Thoracic aorta (tissue), 2 donors: Measurements from ENCODE around the gene TESMIN. TPM values are rescaled to one million over a fixed set of nuclear protein-coding genes. Genes with fewer than 3 reads are reported as not detected.

Experiments used
- ATAC-seq: fragments of 150-250 bp; one replicate; pipeline ENCODE4 v1.8.0; 2017; ENCODE audit warnings: low read depth; ENCODE audit not compliant: insufficient number of reproducible peaks, low FRiP score
- DNase-seq: peaks from one replicate; pipeline ENCODE4 v3.0.0-alpha.2; 2020; ENCODE audit warnings: low spot score
- H3K27ac ChIP-seq, 2 donors: fragments of 200-600 bp; sonication (generic); 1 replicate in 1 of 2; 2 replicates in 1 of 2; pipeline ENCODE4 v1.5.1; 2016; ENCODE audit warnings: mild to moderate bottlenecking in 2 of 2, moderate library complexity in 2 of 2
- H3K27me3 ChIP-seq: fragments of 200-600 bp; sonication (generic); replicated peaks from 2 replicates; pipeline ENCODE4 v1.6.0; 2016; ENCODE audit warnings: mild to moderate bottlenecking; ENCODE audit not compliant: insufficient read depth
- H3K36me3 ChIP-seq: fragments of 200-600 bp; sonication (generic); one replicate; pipeline ENCODE4 v1.5.1; 2016
- H3K4me1 ChIP-seq, 2 donors: fragments of 200-600 bp; sonication (generic); 1 replicate in 1 of 2; 2 replicates in 1 of 2; pipeline versions ENCODE4 v1.5.1 to v1.6.0; 2016; ENCODE audit warnings: low read depth in 2 of 2, mild to moderate bottlenecking in 1 of 2; ENCODE audit not compliant: control insufficient read depth in 1 of 2
- H3K4me3 ChIP-seq: fragments of 200-600 bp; sonication (generic); 2 replicates; pipeline ENCODE4 v1.5.1; 2016; ENCODE audit warnings: mild to moderate bottlenecking
- H3K9me3 ChIP-seq: fragments of 200-600 bp; sonication (generic); 2 replicates; pipeline ENCODE4 v1.5.1; 2016
- CTCF ChIP-seq: fragments of 200-600 bp; sonication (generic); IDR thresholded peaks from one replicate; pipeline ENCODE4 v1.5.1; 2019; ENCODE audit warnings: antibody characterized with exemption
- total RNA-seq, 2 donors: library from RNA; depleted of rRNA; stranded (reverse); fragments of >200 nt; gene quantifications; one replicate each; pipeline versions ENCODE4 v1.1.0 to v1.2.3, GENCODE V29; 2016

TESMIN gene
- total RNA-seq, 2 donors from 2014 or later = 2.8 TPM; not detected in 1

GRCh38 chr11:68704887-68705286, 46.4 kb downstream of the TESMIN start:
- no peak overlapping the region for H3K27ac ChIP-seq
- no peaks in the 10 kb centered on the region for H3K27me3 ChIP-seq
- DNase-seq (no peak), ATAC-seq (no peak)
- no peak for TF ChIP-seq CTCF
- H3K4me3 ChIP-seq = no peak overlapping the region
- H3K4me1 ChIP-seq = no peaks in the 10 kb centered on the region
- no peaks in the 10 kb centered on the region for H3K9me3 ChIP-seq
- H3K36me3 ChIP-seq = no peaks in the 10 kb centered on the region

- Histone ChIP-seq H3K36me3 (no peaks in the 10 kb centered on the region), H3K9me3 (peaks cover 4% of the 10 kb centered on the region), H3K27ac (no peak overlapping the region), H3K27me3 (no peaks in the 10 kb centered on the region), H3K4me3 (no peak overlapping the region), H3K4me1 (no peaks in the 10 kb centered on the region)
- DNase-seq = no peak
- TF ChIP-seq CTCF = no peak
- ATAC-seq = no peak
Measured at GRCh38 chr11:68698993-68699392, 52.3 kb downstream of the TESMIN start.

GRCh38 chr11:68695531-68695930, 55.8 kb downstream of the TESMIN start:
- H3K27ac ChIP-seq = no peak overlapping the region
- ATAC-seq (no peak), DNase-seq (no peak)
- H3K4me3 ChIP-seq = no peak overlapping the region
- H3K4me1 ChIP-seq = no peaks in the 10 kb centered on the region
- peaks cover 4% of the 10 kb centered on the region for H3K9me3 ChIP-seq
- no peaks in the 10 kb centered on the region for H3K27me3 ChIP-seq
- no peaks in the 10 kb centered on the region for H3K36me3 ChIP-seq
- no peak for TF ChIP-seq CTCF

GRCh38 chr11:68694431-68695297, 56.7 kb downstream of the TESMIN start:
- TF ChIP-seq CTCF = no peak
- H3K9me3 ChIP-seq = peaks cover 4% of the 10 kb centered on the region
- H3K36me3 ChIP-seq = no peaks in the 10 kb centered on the region
- H3K4me3 ChIP-seq = no peak overlapping the region
- no peaks in the 10 kb centered on the region for H3K27me3 ChIP-seq
- H3K4me1 ChIP-seq = no peaks in the 10 kb centered on the region
- ATAC-seq (no peak), DNase-seq (no peak)
- H3K27ac ChIP-seq = no peak overlapping the region

- Histone ChIP-seq H3K27ac (no peak overlapping the region), H3K36me3 (no peaks in the 10 kb centered on the region), H3K9me3 (peaks cover 4% of the 10 kb centered on the region), H3K4me3 (no peak overlapping the region), H3K27me3 (no peaks in the 10 kb centered on the region), H3K4me1 (no peaks in the 10 kb centered on the region)
- ATAC-seq (no peak), DNase-seq (no peak)
- TF ChIP-seq CTCF = no peak
Measured at GRCh38 chr11:68693484-68693882, 57.8 kb downstream of the TESMIN start.
